Measurements from ENCODE around the gene TMEM260.

The TMEM260 gene

DNA sequence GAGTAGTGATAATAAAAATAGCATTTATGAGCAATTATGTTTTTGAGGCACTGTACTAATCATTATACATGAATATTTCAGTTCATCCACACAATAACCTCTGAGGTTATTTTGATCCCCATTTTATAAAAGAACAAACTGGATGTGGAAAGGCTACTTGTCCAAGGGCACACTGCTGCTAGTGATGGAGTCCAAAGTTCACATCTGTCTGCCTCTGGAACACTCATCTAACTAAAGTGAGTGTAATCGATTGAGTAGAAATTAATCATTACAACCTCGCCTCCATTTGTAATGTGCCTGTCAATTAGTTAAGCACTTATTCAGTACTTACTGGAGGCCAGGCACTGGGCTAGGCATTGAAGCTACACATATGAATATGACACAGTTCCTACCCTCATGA, 55.4 kb downstream of the TMEM260 start:
- H3K36me3 ChIP-seq (ENCODE audit: control insufficient read depth in 5 of 5, insufficient read depth in 5 of 5, low read length in 5 of 5), result peaks cover 53 to 87% (median 71%) of the 10 kb centered on the region in 5 donors
- H3K4me3 ChIP-seq (ENCODE audit: low read depth in 1 of 5, low read length in 5 of 5), result no peak overlapping the region
- peaks cover 0 to 7% (median 0%) of the 10 kb centered on the region in 5 donors for H3K9me3 ChIP-seq (ENCODE audit: control insufficient read depth in 5 of 5, low read length in 5 of 5)
- H3K27ac ChIP-seq (ENCODE audit: low read depth, low read length), result no peak overlapping the region
- no peak overlapping the region for H3K9ac ChIP-seq (ENCODE audit: low read length in 5 of 5)
- H3K27me3 ChIP-seq (ENCODE audit: control insufficient read depth in 5 of 5, insufficient read depth in 4 of 5, low read length in 5 of 5), result no peaks in the 10 kb centered on the region
- H3K4me1 ChIP-seq (ENCODE audit: control insufficient read depth in 5 of 5, insufficient read depth in 5 of 5, low read length in 5 of 5), result no peaks in the 10 kb centered on the region

DNA sequence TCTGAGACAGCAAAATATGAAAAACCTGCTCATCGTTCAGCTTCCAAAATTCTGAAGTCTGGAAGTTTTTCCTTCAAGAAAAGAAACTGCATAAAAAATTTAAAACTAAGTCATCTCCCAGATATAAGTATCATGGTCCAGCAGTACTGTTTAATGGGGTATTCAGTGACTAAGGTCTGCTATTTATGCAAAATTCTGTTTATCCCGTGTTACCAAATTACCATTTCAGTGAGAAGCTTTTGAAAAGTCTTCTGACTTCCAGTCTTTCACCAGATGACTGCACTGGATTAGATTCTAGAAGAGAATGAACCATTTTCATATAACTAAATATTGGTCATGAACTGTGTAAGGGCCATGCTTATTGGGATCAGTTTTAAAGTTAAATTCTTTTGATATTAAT, 67.9 kb downstream of the TMEM260 start:
- Histone ChIP-seq H3K9me3 (ENCODE audit: control insufficient read depth in 5 of 5, low read length in 5 of 5) (no peaks in the 10 kb centered on the region), H3K4me1 (ENCODE audit: control insufficient read depth in 5 of 5, insufficient read depth in 5 of 5, low read length in 5 of 5) (peaks cover 0 to 4% (median 0%) of the 10 kb centered on the region in 5 donors), H3K27ac (ENCODE audit: low read depth, low read length) (no peak overlapping the region), H3K27me3 (ENCODE audit: control insufficient read depth in 5 of 5, insufficient read depth in 4 of 5, low read length in 5 of 5) (no peaks in the 10 kb centered on the region), H3K4me3 (ENCODE audit: low read depth in 1 of 5, low read length in 5 of 5) (no peak overlapping the region), H3K9ac (ENCODE audit: low read length in 5 of 5) (no peak overlapping the region), H3K36me3 (ENCODE audit: control insufficient read depth in 5 of 5, insufficient read depth in 5 of 5, low read length in 5 of 5) (peaks cover 2 to 16% (median 9%) of the 10 kb centered on the region in 5 donors)

DNA sequence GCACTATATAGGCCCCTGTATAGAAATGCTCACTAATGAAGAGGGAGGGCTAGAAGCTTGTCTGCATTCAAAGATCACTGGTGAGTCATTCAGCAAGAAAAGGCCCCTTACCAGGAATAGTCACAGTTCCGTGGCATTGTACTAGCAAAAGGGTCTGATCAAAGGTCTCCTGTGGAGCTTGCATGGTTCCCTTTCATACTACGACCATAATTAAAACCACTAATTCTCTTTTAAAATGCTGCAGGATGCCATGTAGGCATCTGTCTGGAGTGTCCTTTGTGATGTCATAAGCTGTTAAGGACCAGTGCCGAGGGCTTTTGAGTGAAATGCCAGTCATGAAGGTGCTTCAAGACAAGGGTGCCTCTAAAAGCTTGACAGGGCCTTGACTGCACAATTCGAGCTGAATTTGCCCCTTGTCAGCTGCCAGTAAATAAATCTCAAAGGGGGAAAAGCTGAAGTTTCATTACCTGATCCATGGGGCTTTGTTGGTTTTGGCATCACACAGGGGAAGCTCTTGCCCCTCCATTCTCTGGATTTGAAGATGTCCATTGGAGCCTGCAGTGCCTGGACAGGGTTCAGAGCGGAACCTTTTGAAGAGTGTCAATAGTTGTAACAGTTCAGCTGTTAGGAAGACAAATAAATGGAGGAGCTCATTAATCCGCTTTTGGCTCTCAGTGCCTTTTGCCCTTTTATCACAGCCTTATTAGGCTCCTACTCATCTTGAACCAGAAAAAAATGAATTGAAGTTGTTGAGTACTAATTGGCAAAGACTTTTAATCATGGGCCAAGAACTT, 69.1 kb downstream of the TMEM260 start:
- Histone ChIP-seq H3K36me3 (ENCODE audit: control insufficient read depth in 5 of 5, insufficient read depth in 5 of 5, low read length in 5 of 5) (peaks cover 2 to 16% (median 9%) of the 10 kb centered on the region in 5 donors), H3K4me3 (ENCODE audit: low read depth in 1 of 5, low read length in 5 of 5) (no peak overlapping the region), H3K4me1 (ENCODE audit: control insufficient read depth in 5 of 5, insufficient read depth in 5 of 5, low read length in 5 of 5) (peaks cover 0 to 4% (median 0%) of the 10 kb centered on the region in 5 donors), H3K9ac (ENCODE audit: low read length in 5 of 5) (no peak overlapping the region), H3K27ac (ENCODE audit: low read depth, low read length) (no peak overlapping the region), H3K9me3 (ENCODE audit: control insufficient read depth in 5 of 5, low read length in 5 of 5) (no peaks in the 10 kb centered on the region), H3K27me3 (ENCODE audit: control insufficient read depth in 5 of 5, insufficient read depth in 4 of 5, low read length in 5 of 5) (no peaks in the 10 kb centered on the region)

DNA sequence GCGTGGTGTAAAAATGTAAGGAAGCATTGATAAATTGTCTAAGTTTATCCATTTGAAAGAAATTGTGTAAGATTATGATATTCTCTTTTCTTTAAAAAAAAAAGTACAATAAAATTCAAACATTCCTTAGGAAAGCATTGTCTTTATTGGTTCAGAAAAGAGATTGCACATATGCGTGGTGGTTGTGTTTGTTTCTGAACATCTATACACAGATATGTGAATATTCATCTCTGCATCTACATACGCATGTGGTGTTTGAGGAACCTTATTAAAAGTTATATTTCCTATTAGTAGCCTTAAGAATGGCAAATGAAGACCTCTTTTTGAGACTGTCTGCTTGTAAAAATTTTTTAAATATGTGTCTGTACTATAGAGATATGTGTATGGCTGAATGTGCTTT, 69.8 kb downstream of the TMEM260 start:
- Histone ChIP-seq H3K4me1 (ENCODE audit: control insufficient read depth in 5 of 5, insufficient read depth in 5 of 5, low read length in 5 of 5) (peaks cover 0 to 4% (median 0%) of the 10 kb centered on the region in 5 donors), H3K9me3 (ENCODE audit: control insufficient read depth in 5 of 5, low read length in 5 of 5) (no peaks in the 10 kb centered on the region), H3K27ac (ENCODE audit: low read depth, low read length) (no peak overlapping the region), H3K27me3 (ENCODE audit: control insufficient read depth in 5 of 5, insufficient read depth in 4 of 5, low read length in 5 of 5) (no peaks in the 10 kb centered on the region), H3K36me3 (ENCODE audit: control insufficient read depth in 5 of 5, insufficient read depth in 5 of 5, low read length in 5 of 5) (peaks cover 2 to 16% (median 9%) of the 10 kb centered on the region in 5 donors), H3K9ac (ENCODE audit: low read length in 5 of 5) (no peak overlapping the region), H3K4me3 (ENCODE audit: low read depth in 1 of 5, low read length in 5 of 5) (no peak overlapping the region)

GRCh38 chr14:56650048-56650447, 70.5 kb downstream of the TMEM260 start:
- H3K4me3 ChIP-seq (ENCODE audit: low read depth in 1 of 5, low read length in 5 of 5), result no peak overlapping the region
- no peak overlapping the region for H3K9ac ChIP-seq (ENCODE audit: low read length in 5 of 5)
- peaks cover 2 to 16% (median 9%) of the 10 kb centered on the region in 5 donors for H3K36me3 ChIP-seq (ENCODE audit: control insufficient read depth in 5 of 5, insufficient read depth in 5 of 5, low read length in 5 of 5)
- H3K27ac ChIP-seq (ENCODE audit: low read depth, low read length), result no peak overlapping the region
- H3K9me3 ChIP-seq (ENCODE audit: control insufficient read depth in 5 of 5, low read length in 5 of 5), result no peaks in the 10 kb centered on the region
- H3K27me3 ChIP-seq (ENCODE audit: control insufficient read depth in 5 of 5, insufficient read depth in 4 of 5, low read length in 5 of 5), result no peaks in the 10 kb centered on the region
- H3K4me1 ChIP-seq (ENCODE audit: control insufficient read depth in 5 of 5, insufficient read depth in 5 of 5, low read length in 5 of 5), result peaks cover 0 to 4% (median 0%) of the 10 kb centered on the region in 5 donors

- no peak overlapping the region for H3K27ac ChIP-seq (ENCODE audit: low read depth, low read length)
- H3K36me3 ChIP-seq (ENCODE audit: control insufficient read depth in 5 of 5, insufficient read depth in 5 of 5, low read length in 5 of 5), result peaks cover 2 to 16% (median 9%) of the 10 kb centered on the region in 5 donors
- no peaks in the 10 kb centered on the region for H3K9me3 ChIP-seq (ENCODE audit: control insufficient read depth in 5 of 5, low read length in 5 of 5)
- no peak overlapping the region for H3K4me3 ChIP-seq (ENCODE audit: low read depth in 1 of 5, low read length in 5 of 5)
- no peaks in the 10 kb centered on the region for H3K27me3 ChIP-seq (ENCODE audit: control insufficient read depth in 5 of 5, insufficient read depth in 4 of 5, low read length in 5 of 5)
- H3K4me1 ChIP-seq (ENCODE audit: control insufficient read depth in 5 of 5, insufficient read depth in 5 of 5, low read length in 5 of 5), result peaks cover 0 to 4% (median 0%) of the 10 kb centered on the region in 5 donors
- H3K9ac ChIP-seq (ENCODE audit: low read length in 5 of 5), result no peak overlapping the region
These were observed 71.4 kb downstream of the TMEM260 start for GRCh38 chr14:56650979-56651378.

- H3K4me1 ChIP-seq (ENCODE audit: control insufficient read depth in 5 of 5, insufficient read depth in 5 of 5, low read length in 5 of 5), result no peaks in the 10 kb centered on the region
- H3K9ac ChIP-seq (ENCODE audit: low read length in 5 of 5), result no peak overlapping the region
- peaks cover 0 to 5% (median 2%) of the 10 kb centered on the region in 5 donors for H3K36me3 ChIP-seq (ENCODE audit: control insufficient read depth in 5 of 5, insufficient read depth in 5 of 5, low read length in 5 of 5)
- H3K9me3 ChIP-seq (ENCODE audit: control insufficient read depth in 5 of 5, low read length in 5 of 5), result no peaks in the 10 kb centered on the region
- no peaks in the 10 kb centered on the region for H3K27me3 ChIP-seq (ENCODE audit: control insufficient read depth in 5 of 5, insufficient read depth in 4 of 5, low read length in 5 of 5)
- no peak overlapping the region for H3K27ac ChIP-seq (ENCODE audit: low read depth, low read length)
- no peak overlapping the region for H3K4me3 ChIP-seq (ENCODE audit: low read depth in 1 of 5, low read length in 5 of 5)
These were observed 78.0 kb downstream of the TMEM260 start for GRCh38 chr14:56657604-56658003.

DNA sequence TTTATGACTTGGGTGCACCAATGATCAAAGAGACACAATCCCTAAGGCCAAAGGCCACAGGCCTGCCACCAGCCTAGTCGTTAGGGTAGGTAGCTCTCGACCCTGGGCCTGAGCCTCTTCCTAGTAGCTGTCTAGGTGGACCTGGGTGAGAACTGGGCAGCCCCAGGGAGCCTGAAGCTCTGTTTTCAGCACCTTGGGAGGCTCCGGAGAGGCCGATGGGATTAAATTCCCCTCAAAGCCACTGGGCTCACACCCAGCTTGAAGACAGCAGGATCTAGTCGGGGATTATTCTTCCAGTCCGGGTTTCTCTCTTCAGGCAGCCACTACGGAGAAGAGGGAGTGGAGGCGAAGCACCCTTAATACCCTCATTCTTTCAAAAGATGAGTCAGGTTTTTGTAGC, 79.8 kb downstream of the TMEM260 start:
- Histone ChIP-seq H3K9ac (ENCODE audit: low read length in 5 of 5) (no peak overlapping the region), H3K9me3 (ENCODE audit: control insufficient read depth in 5 of 5, low read length in 5 of 5) (no peaks in the 10 kb centered on the region), H3K27ac (ENCODE audit: low read depth, low read length) (no peak overlapping the region), H3K4me1 (ENCODE audit: control insufficient read depth in 5 of 5, insufficient read depth in 5 of 5, low read length in 5 of 5) (no peaks in the 10 kb centered on the region), H3K4me3 (ENCODE audit: low read depth in 1 of 5, low read length in 5 of 5) (no peak overlapping the region), H3K27me3 (ENCODE audit: control insufficient read depth in 5 of 5, insufficient read depth in 4 of 5, low read length in 5 of 5) (no peaks in the 10 kb centered on the region), H3K36me3 (ENCODE audit: control insufficient read depth in 5 of 5, insufficient read depth in 5 of 5, low read length in 5 of 5) (peaks cover 0 to 5% (median 2%) of the 10 kb centered on the region in 5 donors)

DNA sequence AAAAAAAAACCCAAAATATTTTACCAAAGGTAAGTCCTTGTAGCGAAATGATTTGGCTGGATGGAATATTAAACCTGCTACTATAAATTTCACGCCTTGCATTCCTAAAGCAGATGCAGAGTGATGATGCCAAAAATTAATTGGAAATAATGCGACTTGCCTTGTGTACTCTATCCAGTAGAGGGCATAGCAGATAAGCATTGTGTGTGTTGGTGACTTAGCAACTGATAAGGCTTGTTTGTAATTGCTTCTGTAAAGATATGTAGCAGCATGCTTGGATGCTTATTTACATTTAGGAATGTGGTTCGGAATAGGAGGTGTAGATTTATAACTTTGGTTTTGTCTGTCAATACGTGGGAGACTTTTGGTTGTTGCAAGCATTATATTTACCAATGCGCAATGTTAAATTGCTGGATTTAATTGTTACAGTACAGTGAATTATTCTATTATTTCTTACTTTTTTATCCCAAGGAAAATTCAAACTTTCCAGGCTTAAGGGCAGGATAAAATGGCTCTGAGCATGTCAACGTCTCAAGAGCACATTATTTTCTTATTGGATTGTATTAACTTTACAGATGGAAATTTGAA, 80.5 kb downstream of the TMEM260 start:
- H3K4me1 ChIP-seq (ENCODE audit: control insufficient read depth in 5 of 5, insufficient read depth in 5 of 5, low read length in 5 of 5), result no peaks in the 10 kb centered on the region

DNA sequence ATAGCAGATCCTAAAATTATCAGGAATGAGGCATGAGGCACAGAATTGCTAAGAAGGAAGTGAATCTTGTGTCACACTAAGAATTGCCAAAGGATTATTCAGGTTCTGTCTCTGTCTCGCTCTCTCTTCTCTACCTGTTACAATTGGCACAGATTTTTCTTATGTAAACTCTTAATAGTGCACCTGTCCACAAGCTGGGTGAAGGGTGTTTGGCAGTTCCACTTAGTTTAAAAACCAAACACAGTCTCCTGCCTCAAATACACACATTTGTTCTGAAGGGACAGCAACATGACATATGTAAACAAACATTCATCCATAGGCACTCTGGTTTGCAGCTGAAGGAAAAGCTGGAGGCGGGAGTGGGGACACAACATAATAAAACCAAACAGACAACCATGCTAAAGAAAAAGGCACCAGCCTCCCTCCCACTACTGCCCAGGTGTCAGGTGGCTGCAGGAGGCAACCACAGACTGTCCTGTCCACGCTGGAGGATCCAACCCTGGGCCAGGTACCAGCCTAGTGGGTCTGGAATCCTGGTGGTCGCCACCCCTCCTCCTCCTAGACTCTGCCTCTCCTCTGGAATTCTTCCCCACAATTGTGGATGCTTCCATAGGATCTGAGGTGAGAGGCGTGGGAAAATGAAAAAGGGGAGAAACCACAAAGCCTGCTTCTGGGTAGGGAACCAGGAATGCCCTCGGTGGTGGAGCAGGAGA, 81.2 kb downstream of the TMEM260 start:
- no peaks in the 10 kb centered on the region for H3K4me1 ChIP-seq (ENCODE audit: control insufficient read depth in 5 of 5, insufficient read depth in 5 of 5, low read length in 5 of 5)
- H3K4me3 ChIP-seq (ENCODE audit: low read depth in 1 of 5, low read length in 5 of 5), result no peak overlapping the region
- H3K27me3 ChIP-seq (ENCODE audit: control insufficient read depth in 5 of 5, insufficient read depth in 4 of 5, low read length in 5 of 5), result no peaks in the 10 kb centered on the region
- no peak overlapping the region for H3K9ac ChIP-seq (ENCODE audit: low read length in 5 of 5)
- no peaks in the 10 kb centered on the region for H3K9me3 ChIP-seq (ENCODE audit: control insufficient read depth in 5 of 5, low read length in 5 of 5)
- no peak overlapping the region for H3K27ac ChIP-seq (ENCODE audit: low read depth, low read length)
- peaks cover 0 to 5% (median 2%) of the 10 kb centered on the region in 5 donors for H3K36me3 ChIP-seq (ENCODE audit: control insufficient read depth in 5 of 5, insufficient read depth in 5 of 5, low read length in 5 of 5)

More for the DNA sequence above, 80.5 kb downstream of the TMEM260 start:
- Histone ChIP-seq H3K9ac (ENCODE audit: low read length in 5 of 5) (no peak overlapping the region), H3K36me3 (ENCODE audit: control insufficient read depth in 5 of 5, insufficient read depth in 5 of 5, low read length in 5 of 5) (peaks cover 0 to 5% (median 2%) of the 10 kb centered on the region in 5 donors), H3K27ac (ENCODE audit: low read depth, low read length) (no peak overlapping the region), H3K27me3 (ENCODE audit: control insufficient read depth in 5 of 5, insufficient read depth in 4 of 5, low read length in 5 of 5) (no peaks in the 10 kb centered on the region), H3K9me3 (ENCODE audit: control insufficient read depth in 5 of 5, low read length in 5 of 5) (no peaks in the 10 kb centered on the region), H3K4me3 (ENCODE audit: low read depth in 1 of 5, low read length in 5 of 5) (no peak overlapping the region)
